Body of pancreas (tissue), 4 donors: ENCODE data around the gene MYO15A. TPM values are rescaled to one million over a fixed set of nuclear protein-coding genes. Genes with fewer than 3 reads are reported as not detected.

ENCODE experiments used
- ATAC-seq: fragments of 150-250 bp; one replicate; pipeline ENCODE4 v1.9.1; 2016
- DNase-seq, 4 donors: peaks; one replicate each; pipeline ENCODE4 v3.0.0-alpha.2; 2019
- H3K27ac ChIP-seq, 4 donors: fragments of 200-600 bp; sonication (generic); 1 replicate in 3 of 4; 2 replicates in 1 of 4; pipeline versions ENCODE4 v1.5.1 to v1.6.1; 2016 to 2019; ENCODE audit warnings: mild to moderate bottlenecking in 1 of 4, mixed read lengths in 1 of 4, moderate library complexity in 1 of 4
- H3K27me3 ChIP-seq, 2 donors: fragments of 200-600 bp; sonication (generic); one replicate each; pipeline ENCODE4 v1.6.0; 2016; ENCODE audit warnings: mild to moderate bottlenecking in 1 of 2
- H3K36me3 ChIP-seq, 2 donors: fragments of 200-600 bp; sonication (generic); replicated peaks in 1 of 2; 2 replicates each; pipeline ENCODE4 v1.5.1; 2016; ENCODE audit warnings: low read depth in 2 of 2; ENCODE audit not compliant: insufficient read depth in 1 of 2
- H3K4me1 ChIP-seq: fragments of 200-600 bp; sonication (generic); one replicate; pipeline ENCODE4 v1.6.0; 2016
- H3K4me3 ChIP-seq, 2 donors: fragments of 200-600 bp; sonication (generic); 1 replicate in 1 of 2; 2 replicates in 1 of 2; pipeline ENCODE4 v1.5.1; 2016 to 2019
- H3K9me3 ChIP-seq, 3 donors: fragments of 200-600 bp; sonication (generic); 1 replicate in 2 of 3; 2 replicates in 1 of 3; pipeline ENCODE4 v1.5.1; 2016
- CTCF ChIP-seq, 7 experiments: fragments of 450-650 bp in 4 of 7; fragments of 200-600 bp in 3 of 7; sonication (generic) in 3 of 7; IDR thresholded peaks; one replicate each; pipeline ENCODE4 v1.5.1; 2016 to 2019; ENCODE audit warnings: antibody characterized with exemption in 7 of 7
- POLR2A ChIP-seq, 3 donors: fragments of 450-650 bp; IDR thresholded peaks; one replicate each; pipeline ENCODE4 v1.6.1; 2016; ENCODE audit warnings: antibody characterized with exemption in 3 of 3, mild to moderate bottlenecking in 2 of 3
- WGBS, 2 donors: methylation state at CpG; one replicate each; pipeline ENCODE4 v1.1.5; 2017; 5-methylcytosine and 5-hydroxymethylcytosine counted together
- intact Hi-C: fragments of 100-400 bp; cut with DNase I; formaldehyde crosslinking; loops from one replicate; pipeline ENCODE4 v1.15.1; 2023
- total RNA-seq, 2 donors: library from RNA; depleted of rRNA; stranded (reverse); fragments of >200 nt; gene quantifications; one replicate each; pipeline ENCODE4 v1.1.0, GENCODE V29; 2016

MYO15A gene
- total RNA-seq, 2 donors from 2014 or later, result under 0.01 to 1.3 TPM

- Histone ChIP-seq H3K27ac (no peak overlapping the region), H3K36me3 (peaks cover 0 to 2% of the 10 kb centered on the region in 2 donors), H3K9me3 (no peaks in the 10 kb centered on the region), H3K4me1 (no peaks in the 10 kb centered on the region), H3K27me3 (no peaks in the 10 kb centered on the region), H3K4me3 (no peak overlapping the region)
- DNase-seq (no peak), ATAC-seq (no peak)
- intact Hi-C loops, result no loop called here
- WGBS, 2 donors, result 83 to 90% methylated on average over 12 to 14 of the region's 14 CpGs
- TF ChIP-seq POLR2A (IDR thresholded peaks at IDR 0.05) (no peak), CTCF (IDR thresholded peaks at IDR 0.05) (no peak)
Observed at GRCh38 chr17:18107061-18107790, 1.3 kb upstream of the MYO15A start.

- ATAC-seq (no peak), DNase-seq (no peak)
- H3K27me3 ChIP-seq, result no peaks in the 10 kb centered on the region
- H3K36me3 ChIP-seq, result peaks cover 0 to 2% of the 10 kb centered on the region in 2 donors
- WGBS, 2 donors, result 72 to 88% methylated on average over 3 to 6 of the region's 6 CpGs
- no peak overlapping the region for H3K27ac ChIP-seq
- H3K4me3 ChIP-seq, result no peak overlapping the region
- TF ChIP-seq POLR2A (IDR thresholded peaks at IDR 0.05), result no peak
- TF ChIP-seq CTCF (IDR thresholded peaks at IDR 0.05), result no peak
- H3K9me3 ChIP-seq, result no peaks in the 10 kb centered on the region
- no peaks in the 10 kb centered on the region for H3K4me1 ChIP-seq
- intact Hi-C loops, result no loop called here
Observed at GRCh38 chr17:18107971-18108370, 585 bp upstream of the MYO15A start.

GRCh38 chr17:18109935-18110485 lies 1.5 kb downstream of the MYO15A start:
- Histone ChIP-seq H3K9me3 (no peaks in the 10 kb centered on the region), H3K36me3 (peaks cover 0 to 2% of the 10 kb centered on the region in 2 donors), H3K27me3 (no peaks in the 10 kb centered on the region), H3K4me3 (no peak overlapping the region), H3K4me1 (no peaks in the 10 kb centered on the region), H3K27ac (no peak overlapping the region)
- 64 to 66% methylated on average over 10 of the region's 10 CpGs for WGBS, 2 donors
- no peak for ATAC-seq
- DNase-seq, result no peak
- intact Hi-C loops, result no loop called here
- TF ChIP-seq POLR2A (IDR thresholded peaks at IDR 0.05) (no peak), CTCF (IDR thresholded peaks at IDR 0.05) (no peak)

GRCh38 chr17:18110636-18111145 lies 2.1 kb downstream of the MYO15A start:
- Histone ChIP-seq H3K36me3 (peaks cover 0 to 2% of the 10 kb centered on the region in 2 donors), H3K4me1 (no peaks in the 10 kb centered on the region), H3K27me3 (no peaks in the 10 kb centered on the region), H3K27ac (no peak overlapping the region), H3K9me3 (no peaks in the 10 kb centered on the region), H3K4me3 (no peak overlapping the region)
- DNase-seq, result no peak
- ATAC-seq, result no peak
- WGBS, 2 donors, result 54 to 75% methylated on average over 1 to 4 of the region's 4 CpGs
- TF ChIP-seq CTCF (IDR thresholded peaks at IDR 0.05), result no peak
- no peak for TF ChIP-seq POLR2A (IDR thresholded peaks at IDR 0.05)
- intact Hi-C loops, result no loop called here
